ENCODE measurements around the gene DUSP1.

GRCh38 chr5:172729588-172729987 lies 41.4 kb downstream of the DUSP1 start:
- TF ChIP-seq CTCF (IDR thresholded peaks at IDR 0.05; ENCODE audit: poor library complexity, severe bottlenecking) = no peak
- TF ChIP-seq EP300 (conservative IDR thresholded peaks at IDR 0.05; ENCODE audit: poor library complexity, severe bottlenecking) = no peak
- no peak for TF ChIP-seq REST (IDR thresholded peaks at IDR 0.05; ENCODE audit: borderline replicate concordance)
- TF ChIP-seq SMC3 (conservative IDR thresholded peaks at IDR 0.05; ENCODE audit: poor library complexity) = no peak
- no peak for TF ChIP-seq TAF1 (IDR thresholded peaks at IDR 0.05; ENCODE audit: low read depth)
- no peak for TF ChIP-seq EZH2 (IDR thresholded peaks at IDR 0.05; ENCODE audit: borderline replicate concordance, insufficient read depth, low read length, poor library complexity, severe bottlenecking)

All from neural cell (in vitro differentiated cells).